Naive thymus-derived CD4-positive, alpha-beta T cell (primary cell): Measurements from ENCODE around the gene SCN2A. TPM values are rescaled to one million over a fixed set of nuclear protein-coding genes. Genes with fewer than 3 reads are reported as not detected.

ENCODE experiments used
- ATAC-seq: fragments of 150-1000 bp; cut with Tn5 transposase; 2 replicates; pipeline ENCODE4 v1.10.0; 2021; ENCODE audit warnings: mild to moderate bottlenecking, moderate library complexity
- CTCF ChIA-PET: fragments of 350-600 bp; sonication (Branson Sonifier 250); formaldehyde crosslinking; loops from one replicate; lab custom pipeline; 2021; ENCODE audit warnings: antibody characterized with exemption; lab: Charles Lee
- POLR2A ChIA-PET: fragments of 350-600 bp; sonication (Branson Sonifier 250); formaldehyde crosslinking; loops from one replicate; lab custom pipeline; 2021; ENCODE audit warnings: antibody characterized with exemption, inconsistent platforms; lab: Charles Lee
- DNase-seq, 9 donors: peaks; one replicate each; pipeline versions ENCODE4 v3.0.0 to v3.0.0-alpha.2; 2020 to 2022; ENCODE audit warnings: mixed read lengths in 1 of 9
- H3K27ac ChIP-seq: one replicate; pipeline ENCODE4 v1.7.0; 2013; ENCODE audit warnings: mild to moderate bottlenecking, low read depth, low read length, moderate library complexity
- H3K27me3 ChIP-seq, 2 donors: one replicate each; pipeline ENCODE4 v1.7.0; 2013; ENCODE audit warnings: low read length in 2 of 2, mild to moderate bottlenecking in 2 of 2, moderate library complexity in 2 of 2; ENCODE audit not compliant: control insufficient read depth in 2 of 2, insufficient read depth in 2 of 2
- H3K36me3 ChIP-seq, 3 experiments: 1 replicate in 2 of 3; 2 replicates in 1 of 3; pipeline ENCODE4 v1.7.0; 2013; ENCODE audit warnings: low read length in 3 of 3, mild to moderate bottlenecking in 3 of 3, moderate library complexity in 1 of 3; ENCODE audit not compliant: insufficient read depth in 3 of 3, control insufficient read depth in 2 of 3
- H3K4me1 ChIP-seq, 2 donors: one replicate each; pipeline ENCODE4 v1.7.0; 2013; ENCODE audit warnings: low read length in 2 of 2, mild to moderate bottlenecking in 2 of 2, moderate library complexity in 1 of 2; ENCODE audit not compliant: control insufficient read depth in 2 of 2, insufficient read depth in 2 of 2
- H3K4me3 ChIP-seq: 2 replicates; pipeline ENCODE4 v1.7.0; 2013; ENCODE audit warnings: mild to moderate bottlenecking, low read length
- H3K9me3 ChIP-seq, 3 experiments: 1 replicate in 2 of 3; 2 replicates in 1 of 3; pipeline ENCODE4 v1.7.0; 2013; ENCODE audit warnings: low read length in 3 of 3; ENCODE audit not compliant: control insufficient read depth in 2 of 3
- H3K27ac Mint-ChIP-seq, 9 donors: one replicate each; pipeline ENCODE4 v1.8.0; 2020 to 2022; ENCODE audit warnings: mixed read lengths in 9 of 9, mild to moderate bottlenecking in 8 of 9, moderate library complexity in 5 of 9, inconsistent platforms in 2 of 9
- H3K27me3 Mint-ChIP-seq, 5 donors: one replicate each; pipeline ENCODE4 v1.8.0; 2021 to 2022; ENCODE audit warnings: mixed read lengths in 5 of 5, mild to moderate bottlenecking in 1 of 5
- H3K36me3 Mint-ChIP-seq, 5 donors: one replicate each; pipeline ENCODE4 v1.8.0; 2020 to 2022; ENCODE audit warnings: mixed read lengths in 5 of 5, mild to moderate bottlenecking in 3 of 5, inconsistent platforms in 1 of 5
- H3K4me1 Mint-ChIP-seq, 7 donors: one replicate each; pipeline ENCODE4 v1.8.0; 2020 to 2022; ENCODE audit warnings: mixed read lengths in 7 of 7, mild to moderate bottlenecking in 3 of 7, inconsistent platforms in 1 of 7
- H3K4me3 Mint-ChIP-seq, 10 donors: one replicate each; pipeline ENCODE4 v1.8.0; 2020 to 2022; ENCODE audit warnings: mild to moderate bottlenecking in 10 of 10, mixed read lengths in 10 of 10, moderate library complexity in 6 of 10, inconsistent platforms in 2 of 10
- H3K9me3 Mint-ChIP-seq, 11 donors: one replicate each; pipeline ENCODE4 v1.8.0; 2020 to 2022; ENCODE audit warnings: mixed read lengths in 11 of 11, mild to moderate bottlenecking in 4 of 11, inconsistent platforms in 1 of 11, moderate library complexity in 1 of 11
- intact Hi-C, 2 donors: fragments of 100-400 bp; cut with micrococcal nuclease; formaldehyde crosslinking; loops; one replicate each; pipeline ENCODE4 v1.15.1; 2023
- polyA plus RNA-seq, 2 donors: library from polyadenylated mRNA; unstranded; fragments of 300-500 nt; fragmentation: Illumina TruSeq; gene quantifications; one replicate each; pipeline ENCODE4 v1.2.3, GENCODE V29; 2021
- total RNA-seq, 6 experiments: library from RNA in 5 of 6; stranded (reverse) in 5 of 6; gene quantifications; 1 replicate in 5 of 6; 2 replicates in 1 of 6; pipeline ENCODE4 v1.2.3 and lab custom pipeline; 2021 to 2026

Gene SCN2A
- total and polyA plus RNA-seq, 7 experiments from 2014 or later, result not detected

DNA sequence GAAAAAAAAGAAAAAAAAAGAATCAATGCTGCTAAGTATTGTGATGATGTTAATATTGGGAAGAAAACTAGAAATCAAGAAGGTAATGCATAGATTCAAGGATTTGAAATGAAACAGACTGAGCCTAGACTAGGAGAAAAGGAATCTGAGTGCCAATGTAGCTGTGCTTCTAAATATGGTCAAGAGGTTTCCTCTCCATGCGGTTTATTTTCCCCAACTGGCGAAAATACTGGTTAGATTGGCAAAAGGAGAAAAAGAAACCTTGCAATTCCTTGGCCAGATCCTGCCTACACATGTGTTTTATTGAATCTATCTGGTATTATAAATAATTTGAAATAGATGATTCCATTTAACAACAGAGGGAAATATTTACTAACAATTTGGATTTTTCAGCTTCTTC lies 41.0 kb upstream of the SCN2A start:
- Histone ChIP-seq H3K4me1 (no peaks in the 10 kb centered on the region), H3K9me3 (no peaks in the 10 kb centered on the region), H3K36me3 (no peaks in the 10 kb centered on the region), H3K27me3 (no peaks in the 10 kb centered on the region), H3K4me3 (no peak overlapping the region), H3K27ac (no peak overlapping the region)
- Mint-ChIP-seq H3K27ac (no peak overlapping the region), H3K27me3 (peaks cover 0 to 11% (median 6%) of the 10 kb centered on the region in 5 donors), H3K9me3 (no peaks in the 10 kb centered on the region), H3K36me3 (no peaks in the 10 kb centered on the region), H3K4me1 (no peaks in the 10 kb centered on the region), H3K4me3 (no peak overlapping the region)
- ATAC-seq (no peak), DNase-seq (no peak)
- ChIA-PET CTCF (no interaction called here), POLR2A (no interaction called here)
- intact Hi-C loops, result no loop called here

DNA sequence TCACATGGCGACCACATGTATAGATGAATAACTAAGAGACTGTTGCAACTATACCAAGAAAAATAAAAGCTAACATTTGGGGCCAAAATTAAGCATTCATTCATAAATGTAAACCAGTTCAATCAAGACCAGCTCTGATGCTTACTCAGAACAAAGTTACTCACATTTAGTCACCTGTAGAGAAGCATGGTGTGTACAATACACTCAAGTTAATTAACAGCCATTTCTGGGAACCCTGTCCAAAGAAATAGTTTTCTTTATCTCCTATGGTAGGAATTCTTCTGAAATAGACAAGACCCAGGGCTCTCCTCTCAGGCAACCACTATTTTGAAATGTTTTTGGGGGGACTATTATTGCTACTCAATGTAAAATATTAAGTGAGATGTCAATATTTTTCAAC lies 37.0 kb upstream of the SCN2A start:
- intact Hi-C loops, result loop anchor here (5.0 to 10.0 kb wide), 2 partner anchors 185 to 187 kb away; no protein-coding TSS in a partner anchor
- CTCF ChIA-PET, result no interaction called here
- POLR2A ChIA-PET, result no interaction called here
- H3K4me3 ChIP-seq, result no peak overlapping the region
- H3K27ac ChIP-seq, result no peak overlapping the region
- H3K36me3 Mint-ChIP-seq, result no peaks in the 10 kb centered on the region
- no peaks in the 10 kb centered on the region for H3K36me3 ChIP-seq
- H3K9me3 Mint-ChIP-seq, result peaks cover 0 to 3% (median 0%) of the 10 kb centered on the region in 11 donors
- no peak for DNase-seq
- no peak overlapping the region for H3K27ac Mint-ChIP-seq
- ATAC-seq, result no peak
- H3K4me3 Mint-ChIP-seq, result no peak overlapping the region
- H3K27me3 ChIP-seq, result no peaks in the 10 kb centered on the region
- peaks cover 0 to 8% (median 3%) of the 10 kb centered on the region in 7 donors for H3K4me1 Mint-ChIP-seq
- no peaks in the 10 kb centered on the region for H3K4me1 ChIP-seq
- H3K27me3 Mint-ChIP-seq, result peaks cover 0 to 14% (median 10%) of the 10 kb centered on the region in 5 donors
- H3K9me3 ChIP-seq, result no peaks in the 10 kb centered on the region

DNA sequence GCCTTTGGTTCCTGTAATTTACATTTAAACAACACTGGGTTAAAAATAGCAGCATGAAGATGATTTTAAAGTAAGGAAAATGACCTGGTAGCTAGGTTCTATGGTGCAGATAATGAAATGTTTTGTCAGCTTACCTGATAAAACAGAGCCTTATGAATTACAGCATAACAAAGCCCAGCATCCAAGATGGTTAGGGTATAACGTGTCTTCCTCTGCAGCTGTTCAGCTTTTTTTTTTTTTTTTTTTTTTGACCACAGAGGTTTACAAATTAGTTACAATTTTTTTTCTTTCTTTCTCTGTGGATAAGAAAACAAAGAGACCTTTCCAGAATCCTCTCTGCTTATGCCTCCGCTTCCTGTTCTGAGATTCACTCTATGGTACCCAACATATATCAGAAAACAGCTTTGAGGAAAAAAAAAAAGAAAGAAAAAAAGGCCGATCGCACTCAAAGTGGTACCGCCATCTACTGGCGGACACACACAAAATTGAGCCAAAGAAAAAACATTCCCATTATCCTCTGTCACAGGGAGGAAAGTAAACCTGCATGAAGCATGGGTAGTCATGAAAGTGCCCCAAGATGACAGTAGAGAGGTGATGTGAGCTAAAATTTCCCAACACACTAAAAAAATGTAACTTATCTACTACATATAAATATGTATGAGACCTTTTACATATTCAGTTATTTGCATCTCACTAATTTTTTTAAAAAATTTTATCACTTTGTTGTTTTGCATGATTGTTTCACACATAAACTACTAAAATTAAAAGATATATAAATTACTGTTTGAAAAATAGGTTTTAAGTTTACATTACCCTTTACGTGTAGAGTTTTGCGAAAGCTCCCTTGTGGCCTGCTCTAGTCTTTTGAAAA lies 35.3 kb upstream of the SCN2A start, which contains the start of gene SCN3A:
SCN3A (minus strand) TSS at position 362 of the 871 bp plus-strand sequence. CDS start 27,656 bp downstream, outside the sequence.
- H3K4me1 Mint-ChIP-seq, result peaks cover 0 to 8% (median 3%) of the 10 kb centered on the region in 7 donors
- H3K4me3 Mint-ChIP-seq, result peak within 1 kb of the TSS in 7 of 10 donors; percentile 19 to 72 (median 55)
- peaks cover 0 to 10% (median 4%) of the 10 kb centered on the region in 5 donors for H3K27me3 Mint-ChIP-seq
- intact Hi-C loops, result loop anchor here (1.0 to 10.0 kb wide), 4 partner anchors 187 to 467 kb away; no protein-coding TSS in a partner anchor
- peaks cover 0 to 3% (median 0%) of the 10 kb centered on the region in 11 donors for H3K9me3 Mint-ChIP-seq
- no peaks in the 10 kb centered on the region for H3K36me3 Mint-ChIP-seq
- ATAC-seq (no peak), DNase-seq (peak in 2 of 9 donors; percentile 8 to 15)
- H3K9me3 ChIP-seq, result no peaks in the 10 kb centered on the region
- no peak within 1 kb of the TSS for H3K4me3 ChIP-seq
- ChIA-PET CTCF (no interaction called here), POLR2A (no interaction called here)
- no peaks in the 10 kb centered on the region for H3K36me3 ChIP-seq
- H3K27me3 ChIP-seq, result no peaks in the 10 kb centered on the region
- peak within 1 kb of the TSS in 1 of 9 donors; percentile 77 for H3K27ac Mint-ChIP-seq
- no peak within 1 kb of the TSS for H3K27ac ChIP-seq
- no peaks in the 10 kb centered on the region for H3K4me1 ChIP-seq

DNA sequence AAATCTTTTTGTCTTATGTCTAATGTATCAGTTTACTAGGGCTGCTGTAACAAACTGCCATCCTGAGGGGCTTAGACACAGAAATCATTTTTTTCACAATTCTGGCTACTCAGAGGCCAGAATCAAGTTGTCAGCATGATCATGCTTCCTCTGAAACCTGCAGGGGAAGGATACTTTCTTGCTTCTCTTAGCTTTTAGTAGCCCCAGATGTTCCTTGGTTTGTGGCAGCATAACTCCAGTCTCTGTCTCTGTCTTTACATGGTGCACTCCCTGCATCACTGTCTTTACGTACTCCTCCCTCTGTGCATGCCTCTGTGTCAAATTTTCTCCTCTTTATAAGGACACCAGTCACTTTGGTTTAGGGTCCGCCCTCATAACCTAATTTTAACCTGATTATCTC lies 33.3 kb upstream of the SCN2A start:
- DNase-seq (no peak), ATAC-seq (no peak)
- H3K4me1 ChIP-seq, result no peaks in the 10 kb centered on the region
- H3K27me3 ChIP-seq, result no peaks in the 10 kb centered on the region
- CTCF ChIA-PET, result no interaction called here
- peaks cover 0 to 3% (median 0%) of the 10 kb centered on the region in 11 donors for H3K9me3 Mint-ChIP-seq
- no peaks in the 10 kb centered on the region for H3K9me3 ChIP-seq
- H3K27ac ChIP-seq, result no peak overlapping the region
- no peaks in the 10 kb centered on the region for H3K36me3 Mint-ChIP-seq
- POLR2A ChIA-PET, result no interaction called here
- intact Hi-C loops, result loop anchor here in 1 of 2 donors (10.0 kb wide), 1 partner anchor 191 kb away; no protein-coding TSS in a partner anchor
- H3K27ac Mint-ChIP-seq, result no peak overlapping the region
- no peak overlapping the region for H3K4me3 Mint-ChIP-seq
- peaks cover 0 to 10% (median 4%) of the 10 kb centered on the region in 5 donors for H3K27me3 Mint-ChIP-seq
- H3K4me3 ChIP-seq, result no peak overlapping the region
- peaks cover 0 to 8% (median 3%) of the 10 kb centered on the region in 7 donors for H3K4me1 Mint-ChIP-seq
- no peaks in the 10 kb centered on the region for H3K36me3 ChIP-seq

DNA sequence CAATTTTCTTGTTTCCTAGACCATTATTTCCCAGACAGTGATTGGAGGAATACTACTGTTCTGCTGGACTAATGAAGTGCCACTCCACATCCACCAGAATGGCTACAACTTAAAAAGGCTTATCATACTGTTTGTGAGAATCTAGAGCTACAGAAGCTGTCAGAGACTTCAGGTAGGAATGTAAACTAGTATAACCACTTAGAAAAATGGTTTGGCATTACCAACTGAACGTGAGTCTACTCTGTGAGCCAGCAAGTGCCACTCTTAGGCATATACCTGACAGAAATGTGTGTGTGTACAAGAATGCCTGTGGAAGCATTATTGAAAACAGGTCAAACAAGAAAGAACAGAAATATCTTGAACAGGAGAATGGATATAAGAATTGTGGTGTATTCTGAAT lies 31.1 kb upstream of the SCN2A start:
- CTCF ChIA-PET, result no interaction called here
- Mint-ChIP-seq H3K27me3 (peaks cover 0 to 10% (median 4%) of the 10 kb centered on the region in 5 donors), H3K4me1 (peaks cover 0 to 8% (median 3%) of the 10 kb centered on the region in 7 donors), H3K36me3 (no peaks in the 10 kb centered on the region), H3K9me3 (peaks cover 0 to 3% (median 0%) of the 10 kb centered on the region in 11 donors), H3K4me3 (no peak overlapping the region), H3K27ac (no peak overlapping the region)
- Histone ChIP-seq H3K36me3 (no peaks in the 10 kb centered on the region), H3K27ac (no peak overlapping the region), H3K27me3 (no peaks in the 10 kb centered on the region), H3K4me3 (no peak overlapping the region), H3K4me1 (no peaks in the 10 kb centered on the region), H3K9me3 (no peaks in the 10 kb centered on the region)
- intact Hi-C loops, result loop anchor here in 1 of 2 donors (10.0 kb wide), 1 partner anchor 193 kb away; no protein-coding TSS in a partner anchor
- POLR2A ChIA-PET, result no interaction called here
- ATAC-seq, result no peak
- DNase-seq, result no peak

DNA sequence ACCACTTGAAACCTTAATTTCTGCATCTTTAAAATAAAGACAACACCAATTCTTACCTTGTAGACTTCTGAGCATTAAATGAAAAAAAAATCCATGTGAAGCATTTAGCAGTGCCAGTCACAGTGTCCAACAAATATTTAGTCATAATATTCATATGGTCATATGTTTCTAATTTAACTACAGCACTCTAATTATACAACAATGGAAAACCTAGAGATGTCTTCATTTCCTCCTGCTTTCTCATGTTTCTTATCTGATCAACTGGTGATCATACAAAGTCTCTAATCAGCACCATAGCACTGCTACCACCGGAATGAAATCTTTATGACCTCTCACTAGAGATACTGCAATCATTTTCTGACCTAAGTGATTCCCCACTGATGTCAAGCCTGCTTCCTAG lies 25.1 kb upstream of the SCN2A start:
- Mint-ChIP-seq H3K4me1 (no peaks in the 10 kb centered on the region), H3K36me3 (no peaks in the 10 kb centered on the region), H3K27me3 (peaks cover 0 to 6% (median 4%) of the 10 kb centered on the region in 5 donors), H3K27ac (no peak overlapping the region), H3K9me3 (peaks cover 0 to 8% (median 0%) of the 10 kb centered on the region in 11 donors), H3K4me3 (no peak overlapping the region)
- ATAC-seq (no peak), DNase-seq (no peak)
- POLR2A ChIA-PET, result no interaction called here
- no peaks in the 10 kb centered on the region for H3K36me3 ChIP-seq
- H3K4me1 ChIP-seq, result no peaks in the 10 kb centered on the region
- no peaks in the 10 kb centered on the region for H3K9me3 ChIP-seq
- H3K27ac ChIP-seq, result no peak overlapping the region
- CTCF ChIA-PET, result no interaction called here
- H3K27me3 ChIP-seq, result no peaks in the 10 kb centered on the region
- intact Hi-C loops, result no loop called here
- H3K4me3 ChIP-seq, result no peak overlapping the region
